Esophagus muscularis mucosa (tissue), 3 donors: ENCODE data around the gene ZCCHC17.

Experiments
- POLR2AphosphoS5 ChIP-seq, 2 donors: sonication (generic); formaldehyde crosslinking; IDR thresholded peaks; one replicate each; pipeline ENCODE4 v1.6.1; 2017; ENCODE audit warnings: antibody characterized with exemption in 2 of 2
- TF ChIP-seq, protein P1 (sequence below), 3 experiments: fragments of 200-600 bp in 2 of 3; fragments of 450-650 bp in 1 of 3; sonication (generic) in 2 of 3; IDR thresholded peaks; one replicate each; pipeline ENCODE4 v1.5.1; 2017 to 2019; ENCODE audit warnings: antibody characterized with exemption in 3 of 3, mild to moderate bottlenecking in 2 of 3, moderate library complexity in 1 of 3

- TF ChIP-seq, protein P1, sequence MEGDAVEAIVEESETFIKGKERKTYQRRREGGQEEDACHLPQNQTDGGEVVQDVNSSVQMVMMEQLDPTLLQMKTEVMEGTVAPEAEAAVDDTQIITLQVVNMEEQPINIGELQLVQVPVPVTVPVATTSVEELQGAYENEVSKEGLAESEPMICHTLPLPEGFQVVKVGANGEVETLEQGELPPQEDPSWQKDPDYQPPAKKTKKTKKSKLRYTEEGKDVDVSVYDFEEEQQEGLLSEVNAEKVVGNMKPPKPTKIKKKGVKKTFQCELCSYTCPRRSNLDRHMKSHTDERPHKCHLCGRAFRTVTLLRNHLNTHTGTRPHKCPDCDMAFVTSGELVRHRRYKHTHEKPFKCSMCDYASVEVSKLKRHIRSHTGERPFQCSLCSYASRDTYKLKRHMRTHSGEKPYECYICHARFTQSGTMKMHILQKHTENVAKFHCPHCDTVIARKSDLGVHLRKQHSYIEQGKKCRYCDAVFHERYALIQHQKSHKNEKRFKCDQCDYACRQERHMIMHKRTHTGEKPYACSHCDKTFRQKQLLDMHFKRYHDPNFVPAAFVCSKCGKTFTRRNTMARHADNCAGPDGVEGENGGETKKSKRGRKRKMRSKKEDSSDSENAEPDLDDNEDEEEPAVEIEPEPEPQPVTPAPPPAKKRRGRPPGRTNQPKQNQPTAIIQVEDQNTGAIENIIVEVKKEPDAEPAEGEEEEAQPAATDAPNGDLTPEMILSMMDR (IDR thresholded peaks at IDR 0.05), result no peak
- TF ChIP-seq POLR2AphosphoS5 (IDR thresholded peaks at IDR 0.05), result no peak
These were observed 31.9 kb upstream of the ZCCHC17 start for GRCh38 chr1:31264790-31265386.
